Activated CD4-positive, CD25-positive, alpha-beta regulatory T cell treated with anti-CD3 and anti-CD28 coated beads, Interleukin-2, amount 50 U/mL, for 72 hours (primary cell): Measurements from ENCODE around the gene DGCR2.
"Not testable (repeated sequence)": the region's sequence is repeated elsewhere in the genome, so short reads cannot be mapped to it uniquely, and the experiment has no call there.

Experiments used
- DNase-seq: peaks from one replicate; pipeline ENCODE4 v3.0.0; 2021

DGCR2 gene

GRCh38 chr22:19056951-19057401, 65.2 kb downstream of the DGCR2 start:
- DNase-seq, result peak; percentile 8

- DNase-seq, result peak; percentile 22
Measured at GRCh38 chr22:19055801-19056200, 66.4 kb downstream of the DGCR2 start.

- no peak for DNase-seq
Measured at GRCh38 chr22:19052941-19053541, 69.2 kb downstream of the DGCR2 start.

GRCh38 chr22:19051381-19052072, 70.7 kb downstream of the DGCR2 start:
- DNase-seq, result no peak

- not testable (repeated sequence) for DNase-seq
Measured at GRCh38 chr22:19050847-19051246, 71.4 kb downstream of the DGCR2 start.

- DNase-seq, result no peak
Measured at GRCh38 chr22:19050117-19050516, 72.1 kb downstream of the DGCR2 start.

GRCh38 chr22:19048531-19048930, 73.7 kb downstream of the DGCR2 start:
- DNase-seq, result no peak

- DNase-seq, result no peak
Measured at GRCh38 chr22:19047993-19048392, 74.2 kb downstream of the DGCR2 start.

GRCh38 chr22:19046719-19047609, 75.2 kb downstream of the DGCR2 start:
- no peak for DNase-seq

GRCh38 chr22:19046287-19046686, 75.9 kb downstream of the DGCR2 start:
- DNase-seq, result no peak

GRCh38 chr22:19045094-19045493, 77.1 kb downstream of the DGCR2 start:
- DNase-seq, result no peak

GRCh38 chr22:19044381-19044780, 77.8 kb downstream of the DGCR2 start:
- DNase-seq, result no peak

- DNase-seq, result no peak
Measured at GRCh38 chr22:19043121-19044085, 78.8 kb downstream of the DGCR2 start.

GRCh38 chr22:19042285-19043120, 79.7 kb downstream of the DGCR2 start:
- DNase-seq, result peak; percentile 19

GRCh38 chr22:19041704-19042074, 80.5 kb downstream of the DGCR2 start:
- DNase-seq, result peak; percentile 18

- DNase-seq, result no peak
Measured at GRCh38 chr22:19040888-19041703, 81.1 kb downstream of the DGCR2 start.

GRCh38 chr22:19040391-19040861, 81.8 kb downstream of the DGCR2 start:
- no peak for DNase-seq

- DNase-seq, result peak; percentile 21
Measured at GRCh38 chr22:19039796-19040280, 82.4 kb downstream of the DGCR2 start.

- DNase-seq, result no peak
Measured at GRCh38 chr22:19039448-19039780, 82.8 kb downstream of the DGCR2 start.

- DNase-seq, result peak; percentile 29
Measured at GRCh38 chr22:19038728-19039447, 83.3 kb downstream of the DGCR2 start.
